ENCODE results near the gene GOLGA6L25. TPM values are rescaled to one million over a fixed set of nuclear protein-coding genes. Genes with fewer than 3 reads are reported as not detected.
"Not testable (repeated sequence)": the region's sequence is repeated elsewhere in the genome, so short reads cannot be mapped to it uniquely, and the experiment has no call there.

The GOLGA6L25 gene
- total and polyA plus RNA-seq, 2 of the 13 experiments (the other 11 are each of a cell fraction or from before 2014, with no cell fraction given), result not detected

GRCh38 chr15:28515208-28515607 lies 38.2 kb upstream of the GOLGA6L25 start:
- H4K20me1 ChIP-seq (ENCODE audit: insufficient read depth, low read length); BruUV-seq (replicated peaks); H3K4me2 ChIP-seq (ENCODE audit: low read depth, low read length); intact Hi-C loops (cut with micrococcal nuclease; ENCODE audit: unreplicated experiment); DNase-seq (ENCODE audit: low spot score); H3K9me3 ChIP-seq (ENCODE audit: low read length); CTCF ChIA-PET (ENCODE audit: low intra/inter-chr PET ratio, low total read pairs); H3K4me1 ChIP-seq (ENCODE audit: insufficient read depth, low read length); H3K79me2 ChIP-seq (ENCODE audit: insufficient read depth, low read length); ATAC-seq; H3K9ac ChIP-seq (ENCODE audit: insufficient read depth, low read depth, low read length); FAIRE-seq; in situ Hi-C loops (cut with HindIII; ENCODE audit: extremely low pct_ligation_motif_present, low pct_unique_long_range_greater_than_20kb); H3K36me3 ChIP-seq (replicated peaks in 1 of 2; ENCODE audit: control insufficient read depth in 1 of 2, insufficient read depth in 2 of 2, low read length in 2 of 2); H3K27me3 ChIP-seq (ENCODE audit: control insufficient read depth in 1 of 2, insufficient read depth in 2 of 2, low read length in 2 of 2); H2AFZ ChIP-seq (ENCODE audit: low read length); H3K4me3 ChIP-seq (replicated peaks in 1 of 3; ENCODE audit: insufficient read depth in 1 of 3, low read depth in 2 of 3, low read length in 3 of 3); POLR2A ChIA-PET; H3K27ac ChIP-seq (ENCODE audit: extremely low read length, insufficient read depth, low read length): not testable (repeated sequence)
- no CpG with 5 or more reads among the region's 11 CpGs for WGBS (ENCODE audit: low lambda C conversion rate)

DNA sequence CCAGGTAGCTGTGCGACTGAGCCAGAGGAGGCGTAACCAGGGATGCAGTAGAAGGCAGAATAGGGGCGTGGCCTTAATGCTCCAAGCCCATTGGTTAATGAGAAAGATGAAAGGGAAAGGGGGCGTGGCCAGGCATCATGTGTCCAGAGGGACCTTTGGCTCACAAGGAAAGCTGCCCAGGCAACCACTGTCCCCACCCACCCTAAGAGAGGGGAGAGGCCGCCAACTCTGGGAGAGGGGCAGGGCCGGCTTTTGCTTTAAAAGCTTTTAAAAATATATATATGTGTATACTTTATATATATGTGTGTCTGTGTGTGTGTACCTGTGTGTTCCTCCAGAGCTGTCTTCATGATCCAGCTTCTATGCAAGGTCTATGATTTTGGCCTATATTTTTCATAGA lies 20.4 kb upstream of the GOLGA6L25 start, which contains the start of gene GOLGA8G:
Gene GOLGA8G (minus strand): TSS at position 18 of the 400 bp plus-strand sequence. CDS start 62 bp downstream, outside the sequence.
- H3K4me2 ChIP-seq (ENCODE audit: low read depth, low read length); in situ Hi-C loops (cut with HindIII; ENCODE audit: extremely low pct_ligation_motif_present, low pct_unique_long_range_greater_than_20kb); H3K9me3 ChIP-seq (ENCODE audit: low read length); H3K4me1 ChIP-seq (ENCODE audit: insufficient read depth, low read length); POLR2A ChIA-PET; intact Hi-C loops (cut with micrococcal nuclease; ENCODE audit: unreplicated experiment); CTCF ChIA-PET (ENCODE audit: low intra/inter-chr PET ratio, low total read pairs); BruUV-seq (replicated peaks); H3K4me3 ChIP-seq (replicated peaks in 1 of 3; ENCODE audit: insufficient read depth in 1 of 3, low read depth in 2 of 3, low read length in 3 of 3); H3K27ac ChIP-seq (ENCODE audit: extremely low read length, insufficient read depth, low read length); H3K27me3 ChIP-seq (ENCODE audit: control insufficient read depth in 1 of 2, insufficient read depth in 2 of 2, low read length in 2 of 2); H3K36me3 ChIP-seq (replicated peaks in 1 of 2; ENCODE audit: control insufficient read depth in 1 of 2, insufficient read depth in 2 of 2, low read length in 2 of 2); H3K79me2 ChIP-seq (ENCODE audit: insufficient read depth, low read length); H2AFZ ChIP-seq (ENCODE audit: low read length); FAIRE-seq; H3K9ac ChIP-seq (ENCODE audit: insufficient read depth, low read depth, low read length); H4K20me1 ChIP-seq (ENCODE audit: insufficient read depth, low read length); DNase-seq (ENCODE audit: low spot score); ATAC-seq: not testable (repeated sequence)
- 27% methylated on average over 2 of the region's 6 CpGs for WGBS (ENCODE audit: low lambda C conversion rate)

GRCh38 chr15:28573351-28573750 lies 20.0 kb downstream of the GOLGA6L25 start:
- H3K4me1 ChIP-seq (ENCODE audit: insufficient read depth, low read length); H3K4me3 ChIP-seq (replicated peaks in 1 of 3; ENCODE audit: insufficient read depth in 1 of 3, low read depth in 2 of 3, low read length in 3 of 3); H4K20me1 ChIP-seq (ENCODE audit: insufficient read depth, low read length); POLR2A ChIA-PET; BruUV-seq (replicated peaks); DNase-seq (ENCODE audit: low spot score); H3K36me3 ChIP-seq (replicated peaks in 1 of 2; ENCODE audit: control insufficient read depth in 1 of 2, insufficient read depth in 2 of 2, low read length in 2 of 2); CTCF ChIA-PET (ENCODE audit: low intra/inter-chr PET ratio, low total read pairs); FAIRE-seq; H3K27ac ChIP-seq (ENCODE audit: extremely low read length, insufficient read depth, low read length); H3K27me3 ChIP-seq (ENCODE audit: control insufficient read depth in 1 of 2, insufficient read depth in 2 of 2, low read length in 2 of 2); H2AFZ ChIP-seq (ENCODE audit: low read length); H3K9ac ChIP-seq (ENCODE audit: insufficient read depth, low read depth, low read length); H3K9me3 ChIP-seq (ENCODE audit: low read length); intact Hi-C loops (cut with micrococcal nuclease; ENCODE audit: unreplicated experiment); H3K4me2 ChIP-seq (ENCODE audit: low read depth, low read length); in situ Hi-C loops (cut with HindIII; ENCODE audit: extremely low pct_ligation_motif_present, low pct_unique_long_range_greater_than_20kb); ATAC-seq; H3K79me2 ChIP-seq (ENCODE audit: insufficient read depth, low read length): not testable (repeated sequence)
- WGBS (ENCODE audit: low lambda C conversion rate), result 42% methylated on average over 8 of the region's 13 CpGs

DNA sequence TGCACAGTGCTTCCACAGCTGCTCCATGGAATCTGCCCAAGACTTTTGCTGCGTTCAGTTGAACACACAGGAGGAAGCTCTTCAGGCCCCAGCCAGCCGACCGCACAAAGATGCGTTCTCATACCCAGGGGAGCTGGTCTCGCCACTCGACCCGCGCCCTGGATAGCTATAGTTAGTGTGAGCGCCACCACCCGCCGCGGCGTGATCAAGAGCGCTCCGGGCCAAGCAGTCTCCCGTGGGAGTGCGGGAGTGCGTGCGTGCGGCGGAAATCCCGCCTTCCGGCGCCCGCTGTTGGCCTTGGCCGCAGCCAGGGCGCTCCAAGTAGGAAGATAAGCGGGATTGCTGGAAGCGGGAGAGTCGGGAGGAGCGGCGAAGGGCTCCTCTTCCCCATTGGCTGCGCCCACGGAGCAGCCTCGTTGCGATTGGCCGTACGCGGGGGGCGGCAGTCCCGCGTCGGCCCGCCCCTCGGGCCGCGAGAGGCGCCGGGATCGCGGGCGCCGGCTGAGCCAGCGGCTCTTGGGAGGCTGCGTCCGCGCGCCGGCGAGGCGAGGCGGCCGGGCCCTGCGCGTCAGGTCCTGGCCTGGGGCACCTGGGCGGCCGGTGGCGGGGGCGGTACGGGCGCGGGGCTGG lies 35.7 kb downstream of the GOLGA6L25 start:
- H3K27ac ChIP-seq (ENCODE audit: extremely low read length, insufficient read depth, low read length); intact Hi-C loops (cut with micrococcal nuclease; ENCODE audit: unreplicated experiment): not testable (repeated sequence)

More for the DNA sequence above, 35.7 kb downstream of the GOLGA6L25 start:
- H3K79me2 ChIP-seq (ENCODE audit: insufficient read depth, low read length); H3K36me3 ChIP-seq (replicated peaks in 1 of 2; ENCODE audit: control insufficient read depth in 1 of 2, insufficient read depth in 2 of 2, low read length in 2 of 2); H3K4me1 ChIP-seq (ENCODE audit: insufficient read depth, low read length); BruUV-seq (replicated peaks); H3K4me2 ChIP-seq (ENCODE audit: low read depth, low read length); H4K20me1 ChIP-seq (ENCODE audit: insufficient read depth, low read length); POLR2A ChIA-PET; H3K27me3 ChIP-seq (ENCODE audit: control insufficient read depth in 1 of 2, insufficient read depth in 2 of 2, low read length in 2 of 2); in situ Hi-C loops (cut with HindIII; ENCODE audit: extremely low pct_ligation_motif_present, low pct_unique_long_range_greater_than_20kb); CTCF ChIA-PET (ENCODE audit: low intra/inter-chr PET ratio, low total read pairs); H3K9ac ChIP-seq (ENCODE audit: insufficient read depth, low read depth, low read length); H3K9me3 ChIP-seq (ENCODE audit: low read length); FAIRE-seq; DNase-seq (ENCODE audit: low spot score); H2AFZ ChIP-seq (ENCODE audit: low read length): not testable (repeated sequence)
- peak overlapping the region in 1 of 3 experiments; percentile 33; a peak in 3 of 6 replicates for H3K4me3 ChIP-seq (replicated peaks in 1 of 3; ENCODE audit: insufficient read depth in 1 of 3, low read depth in 2 of 3, low read length in 3 of 3)
- peak; percentile 59; the same call in 1 of the 3 replicates for ATAC-seq
- no CpG with 5 or more reads among the region's 72 CpGs for WGBS (ENCODE audit: low lambda C conversion rate)

Measured in HepG2 (cell line).